Vagina (tissue), 2 donors: Measurements from ENCODE around the gene CRHBP.
"Not testable (repeated sequence)": the region's sequence is repeated elsewhere in the genome, so short reads cannot be mapped to it uniquely, and the experiment has no call there.

Experiments
- POLR2A ChIP-seq, 2 donors: fragments of 450-650 bp; IDR thresholded peaks; one replicate each; pipeline ENCODE4 v1.6.1; 2017; ENCODE audit warnings: antibody characterized with exemption in 2 of 2, mild to moderate bottlenecking in 2 of 2, moderate library complexity in 2 of 2
- POLR2AphosphoS5 ChIP-seq, 2 donors: sonication (generic); formaldehyde crosslinking; IDR thresholded peaks; one replicate each; pipeline ENCODE4 v1.9.0; 2017; ENCODE audit warnings: antibody characterized with exemption in 2 of 2, mild to moderate bottlenecking in 2 of 2, low read depth in 1 of 2; ENCODE audit not compliant: insufficient read depth in 1 of 2
- TF ChIP-seq, protein P1 (sequence below), 3 experiments: fragments of 450-650 bp in 2 of 3; fragments of 200-600 bp in 1 of 3; sonication (generic) in 1 of 3; IDR thresholded peaks; one replicate each; pipeline ENCODE4 v1.5.1; 2017 to 2019; ENCODE audit warnings: antibody characterized with exemption in 3 of 3, mild to moderate bottlenecking in 2 of 3, moderate library complexity in 2 of 3

DNA sequence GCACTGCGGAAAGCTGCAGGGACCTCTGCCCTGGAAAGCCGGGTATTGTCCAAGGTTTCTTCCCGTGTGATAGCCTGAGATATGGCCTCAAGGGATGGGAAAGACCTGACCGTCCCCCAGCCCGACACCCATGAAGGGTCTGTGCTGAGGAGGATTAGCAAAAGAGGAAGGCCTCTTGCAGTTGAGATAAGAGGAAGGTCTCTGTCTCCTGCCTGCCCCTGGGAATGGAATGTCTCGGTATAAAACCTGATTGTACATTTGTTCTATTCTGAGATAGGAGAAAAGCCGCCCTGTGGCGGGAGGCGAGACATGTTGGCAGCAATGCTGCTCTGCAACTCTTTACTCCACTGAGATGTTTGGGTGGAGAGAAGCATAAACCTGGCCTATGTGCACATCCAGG, 7.6 kb upstream of the CRHBP start:
- TF ChIP-seq, protein P1, sequence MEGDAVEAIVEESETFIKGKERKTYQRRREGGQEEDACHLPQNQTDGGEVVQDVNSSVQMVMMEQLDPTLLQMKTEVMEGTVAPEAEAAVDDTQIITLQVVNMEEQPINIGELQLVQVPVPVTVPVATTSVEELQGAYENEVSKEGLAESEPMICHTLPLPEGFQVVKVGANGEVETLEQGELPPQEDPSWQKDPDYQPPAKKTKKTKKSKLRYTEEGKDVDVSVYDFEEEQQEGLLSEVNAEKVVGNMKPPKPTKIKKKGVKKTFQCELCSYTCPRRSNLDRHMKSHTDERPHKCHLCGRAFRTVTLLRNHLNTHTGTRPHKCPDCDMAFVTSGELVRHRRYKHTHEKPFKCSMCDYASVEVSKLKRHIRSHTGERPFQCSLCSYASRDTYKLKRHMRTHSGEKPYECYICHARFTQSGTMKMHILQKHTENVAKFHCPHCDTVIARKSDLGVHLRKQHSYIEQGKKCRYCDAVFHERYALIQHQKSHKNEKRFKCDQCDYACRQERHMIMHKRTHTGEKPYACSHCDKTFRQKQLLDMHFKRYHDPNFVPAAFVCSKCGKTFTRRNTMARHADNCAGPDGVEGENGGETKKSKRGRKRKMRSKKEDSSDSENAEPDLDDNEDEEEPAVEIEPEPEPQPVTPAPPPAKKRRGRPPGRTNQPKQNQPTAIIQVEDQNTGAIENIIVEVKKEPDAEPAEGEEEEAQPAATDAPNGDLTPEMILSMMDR (IDR thresholded peaks at IDR 0.05), result not testable (repeated sequence)
- not testable (repeated sequence) for TF ChIP-seq POLR2AphosphoS5 (IDR thresholded peaks at IDR 0.05; ENCODE audit: insufficient read depth in 1 of 2, low read depth in 1 of 2); POLR2A (IDR thresholded peaks at IDR 0.05)
